GM21381 (cell line): ENCODE data around the gene CRNN.

ENCODE experiments used
- ATAC-seq: cut with Tn5 transposase; IDR thresholded peaks from one replicate; pipeline ENCODE4 v1.9.1; 2021; ENCODE audit warnings: mild to moderate bottlenecking, moderate library complexity; ENCODE audit not compliant: unreplicated experiment

CRNN gene

DNA sequence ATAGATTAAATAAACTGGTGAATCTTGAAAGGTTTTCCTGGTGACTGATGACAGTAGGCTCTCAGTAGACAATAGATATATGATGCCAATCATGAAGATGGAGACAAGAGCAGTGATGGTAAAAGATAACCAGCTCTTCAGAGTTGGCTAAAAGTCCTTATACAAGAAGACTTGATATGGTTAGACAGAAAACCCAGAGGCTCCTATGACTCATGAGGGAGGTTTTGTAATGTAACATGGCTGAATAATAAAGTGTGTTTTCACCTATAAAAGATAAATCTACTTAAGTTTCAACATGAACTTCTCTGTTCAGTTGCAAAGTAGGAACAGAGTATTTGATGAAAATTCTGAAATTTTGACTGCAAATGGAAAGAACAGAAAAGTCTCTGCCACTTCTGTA lies 12.7 kb upstream of the CRNN start:
- ATAC-seq = no peak

- no peak for ATAC-seq
Observed at GRCh38 chr1:152419917-152420316, 5.9 kb upstream of the CRNN start.

- no peak for ATAC-seq
Observed at GRCh38 chr1:152415454-152416227, 1.6 kb upstream of the CRNN start.

GRCh38 chr1:152412756-152413155 lies 1.3 kb downstream of the CRNN start:
- no peak for ATAC-seq

DNA sequence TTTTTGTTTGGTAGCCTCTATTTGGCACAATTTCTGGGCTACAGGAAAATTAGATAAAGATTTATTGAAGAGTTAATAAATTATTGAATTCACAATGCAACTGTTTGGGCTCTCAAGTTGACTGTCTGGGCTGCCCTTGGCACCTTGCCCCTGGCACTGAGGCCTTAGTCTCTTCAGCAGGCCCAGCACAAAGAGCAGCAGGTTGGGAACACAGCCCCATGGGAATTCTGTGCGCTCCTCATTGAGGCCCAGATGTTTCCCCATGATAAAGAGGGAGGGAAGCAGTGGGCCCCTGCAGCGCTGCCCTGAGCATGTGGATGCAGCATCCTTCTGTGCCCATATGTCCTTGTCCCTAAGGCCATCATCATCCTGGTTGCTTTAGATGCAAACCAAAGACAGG lies 2.9 kb downstream of the CRNN start:
- ATAC-seq = no peak

- no peak for ATAC-seq
Observed at GRCh38 chr1:152410599-152410998, 3.5 kb downstream of the CRNN start.

GRCh38 chr1:152410028-152410427 lies 4.0 kb downstream of the CRNN start:
- no peak for ATAC-seq

- no peak for ATAC-seq
Observed at GRCh38 chr1:152408664-152409063, 5.4 kb downstream of the CRNN start.

GRCh38 chr1:152398812-152399698 lies 15.0 kb downstream of the CRNN start:
- ATAC-seq = no peak

DNA sequence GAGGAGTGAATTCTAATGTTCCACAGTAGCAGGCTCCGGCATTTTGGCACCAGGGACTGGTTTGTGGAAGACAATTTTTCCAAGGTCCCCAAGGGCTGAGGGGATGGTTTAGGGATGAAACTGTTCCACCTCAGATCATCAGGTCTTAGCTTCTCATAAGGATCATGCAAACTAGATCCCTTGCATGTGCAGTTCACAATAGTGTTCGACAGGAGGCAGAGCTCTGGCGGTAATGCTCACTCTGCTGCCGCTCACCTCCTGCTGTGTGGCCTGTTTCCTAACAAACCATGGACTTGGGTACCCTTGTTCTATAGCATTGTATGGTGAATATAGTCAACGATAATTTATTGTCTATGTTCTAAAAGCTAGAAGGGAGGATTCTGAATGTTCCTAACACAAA lies 16.6 kb downstream of the CRNN start:
- ATAC-seq = no peak

- no peak for ATAC-seq
Observed at GRCh38 chr1:152394151-152394550, 19.9 kb downstream of the CRNN start.

GRCh38 chr1:152392909-152393308 lies 21.2 kb downstream of the CRNN start:
- no peak for ATAC-seq

- ATAC-seq = no peak
Observed at GRCh38 chr1:152388889-152389288, 25.2 kb downstream of the CRNN start.

DNA sequence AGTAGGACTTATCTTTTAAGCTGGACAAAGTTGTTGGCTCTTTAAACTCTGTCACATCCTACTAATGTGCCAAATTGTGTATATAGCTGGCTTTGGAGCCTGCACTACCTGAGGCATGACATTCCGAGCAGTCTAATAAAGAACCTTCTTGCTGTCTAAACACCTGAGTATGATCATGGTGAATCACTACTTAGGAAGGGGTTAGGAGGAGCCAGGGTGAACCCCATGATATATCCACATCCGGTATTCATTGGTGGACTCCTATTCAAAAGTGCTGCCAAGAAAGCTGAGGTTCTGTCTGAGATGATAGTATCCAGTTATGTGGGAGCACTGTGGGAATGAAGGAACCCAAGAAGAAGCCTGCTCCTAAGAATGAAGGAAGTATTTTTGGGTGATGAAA lies 27.1 kb downstream of the CRNN start:
- ATAC-seq = no peak

DNA sequence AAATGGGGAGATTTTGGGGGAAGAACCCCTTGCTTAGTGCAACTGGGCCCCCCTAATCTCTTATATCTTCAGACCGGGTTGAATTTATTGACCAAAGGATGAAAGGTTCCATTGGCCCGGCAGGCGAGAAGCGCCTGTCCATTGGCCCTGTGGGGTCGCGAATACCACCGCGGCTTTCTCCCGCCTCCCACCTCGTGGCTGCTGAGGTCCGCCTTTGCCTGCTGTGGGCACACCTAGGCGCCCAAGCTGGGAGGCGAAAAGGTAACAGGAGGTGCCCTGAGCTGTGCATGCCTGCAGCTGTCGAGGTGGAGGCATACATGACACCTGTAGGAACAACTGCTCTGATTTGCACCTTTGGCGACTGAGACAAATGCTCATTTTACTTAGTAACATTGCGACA lies 33.1 kb downstream of the CRNN start:
- ATAC-seq = no peak

DNA sequence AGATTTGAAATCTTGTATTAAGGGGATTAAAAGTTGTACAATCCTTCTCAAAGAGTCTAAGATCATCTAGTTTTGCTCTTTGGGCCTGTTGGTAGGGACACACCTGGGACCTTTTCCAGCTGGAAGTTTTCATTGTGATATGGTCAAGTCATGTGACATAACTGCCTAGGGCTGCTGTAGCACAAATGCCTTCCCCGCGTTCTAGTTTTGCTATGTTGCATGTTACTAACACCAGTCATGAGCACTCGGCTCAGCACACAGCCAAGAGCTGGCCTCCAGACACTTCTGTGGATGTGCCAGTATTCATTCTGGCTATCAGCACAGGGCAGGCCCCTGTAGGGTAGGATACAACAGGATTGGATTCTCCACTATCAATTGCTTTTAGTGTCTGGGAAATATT lies 39.6 kb downstream of the CRNN start:
- ATAC-seq = no peak

- no peak for ATAC-seq
Observed at GRCh38 chr1:152372672-152373071, 41.4 kb downstream of the CRNN start.

DNA sequence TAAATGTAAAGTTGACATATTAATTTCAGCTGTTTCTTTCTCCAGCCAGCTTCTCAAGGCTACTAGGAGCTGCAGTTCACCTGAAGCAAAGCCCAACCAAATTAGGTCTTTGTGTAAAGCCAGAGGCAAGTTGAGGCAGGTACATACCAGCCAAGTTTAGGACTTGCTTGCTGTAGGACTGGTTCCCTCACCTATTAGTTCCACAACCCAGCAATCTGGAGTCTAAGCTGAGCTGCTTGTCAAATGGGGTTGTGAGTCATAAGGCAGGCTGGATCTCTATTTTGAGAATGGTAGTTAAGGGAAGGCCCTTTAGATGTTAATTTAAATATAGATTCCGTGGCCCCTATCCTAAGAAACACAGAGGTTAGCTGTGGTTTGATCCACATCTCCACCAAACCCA lies 46.6 kb downstream of the CRNN start:
- no peak for ATAC-seq

GRCh38 chr1:152359906-152360305 lies 54.2 kb downstream of the CRNN start, which contains the start of gene FLG2:
Gene FLG2 (minus strand): TSS chr1:152360006. CDS start chr1:152358884, 1,122 bp downstream.
- ATAC-seq = no peak
